Type B pancreatic cell (in vitro differentiated cells): Measurements from ENCODE around the gene RBM3. TPM values are rescaled to one million over a fixed set of nuclear protein-coding genes. Genes with fewer than 3 reads are reported as not detected.

Experiments
- DNase-seq: peaks from one replicate; pipeline ENCODE4 v3.0.0; 2021; ENCODE audit warnings: mixed read lengths; ENCODE audit not compliant: unreplicated experiment; ENCODE audit errors: extremely low spot score
- H3K27ac Mint-ChIP-seq: 2 replicates; pipeline ENCODE4 v1.8.0; 2021; ENCODE audit warnings: mild to moderate bottlenecking, mixed read lengths
- H3K27me3 Mint-ChIP-seq: 2 replicates; pipeline ENCODE4 v1.8.0; 2021; ENCODE audit warnings: mixed read lengths
- H3K36me3 Mint-ChIP-seq: 2 replicates; pipeline ENCODE4 v1.8.0; 2021; ENCODE audit warnings: mixed read lengths
- H3K4me1 Mint-ChIP-seq: one replicate; pipeline ENCODE4 v1.8.0; 2021; ENCODE audit warnings: mixed read lengths; ENCODE audit not compliant: unreplicated experiment
- H3K4me3 Mint-ChIP-seq: 2 replicates; pipeline ENCODE4 v1.8.0; 2021; ENCODE audit warnings: mild to moderate bottlenecking, mixed read lengths
- H3K9me3 Mint-ChIP-seq: 2 replicates; pipeline ENCODE4 v1.8.0; 2021; ENCODE audit warnings: mixed read lengths
- CTCF ChIP-seq: fragments of 200-600 bp; sonication (generic); conservative IDR thresholded peaks from 2 replicates; pipeline ENCODE4 v1.5.0; 2021; ENCODE audit warnings: antibody characterized with exemption, mild to moderate bottlenecking
- total RNA-seq: library from RNA; stranded (reverse); gene quantifications from 2 replicates; pipeline ENCODE4 v1.2.1, GENCODE V29; 2021; ENCODE audit warnings: low replicate concordance

The RBM3 gene
- total RNA-seq, 1 donor from 2014 or later = 131 TPM

- H3K27ac Mint-ChIP-seq = peak overlapping the region; percentile 100
- peak overlapping the region; percentile 98 for H3K4me3 Mint-ChIP-seq
- no peaks in the 10 kb centered on the region for H3K27me3 Mint-ChIP-seq
- H3K4me1 Mint-ChIP-seq = peaks cover 10% of the 10 kb centered on the region
- H3K36me3 Mint-ChIP-seq = peaks cover 9% of the 10 kb centered on the region
- no peak for DNase-seq
- peaks cover 4% of the 10 kb centered on the region for H3K9me3 Mint-ChIP-seq
- no peak for TF ChIP-seq CTCF
These were observed 24.3 kb downstream of the RBM3 start for GRCh38 chrX:48598614-48599013.

DNA sequence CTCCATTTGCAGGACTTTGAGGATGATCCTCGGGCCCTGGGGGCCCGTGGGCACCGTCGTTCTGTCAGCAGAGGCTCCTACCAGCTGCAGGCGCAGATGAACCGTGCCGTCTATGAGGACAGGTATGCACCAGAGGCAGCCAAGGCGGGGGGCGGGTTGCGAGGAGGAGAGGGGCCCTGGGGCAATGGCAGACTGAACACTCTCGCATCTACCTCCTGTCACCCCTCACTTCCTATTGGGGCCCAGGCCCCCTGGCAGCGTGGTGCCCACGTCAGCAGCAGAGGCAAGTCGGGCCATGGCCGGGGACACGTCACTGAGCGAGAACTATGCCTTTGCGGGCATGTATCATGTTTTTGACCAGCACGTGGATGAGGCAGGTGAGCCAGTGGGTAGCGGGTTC is 25.1 kb downstream of the RBM3 start:
- Mint-ChIP-seq H3K36me3 (peaks cover 9% of the 10 kb centered on the region), H3K27me3 (no peaks in the 10 kb centered on the region), H3K4me3 (no peak overlapping the region), H3K4me1 (peaks cover 10% of the 10 kb centered on the region), H3K9me3 (peaks cover 4% of the 10 kb centered on the region), H3K27ac (no peak overlapping the region)
- DNase-seq = no peak
- no peak for TF ChIP-seq CTCF

GRCh38 chrX:48600226-48600625 is 25.9 kb downstream of the RBM3 start:
- peaks cover 10% of the 10 kb centered on the region for H3K4me1 Mint-ChIP-seq
- no peak overlapping the region for H3K27ac Mint-ChIP-seq
- peaks cover 4% of the 10 kb centered on the region for H3K9me3 Mint-ChIP-seq
- H3K27me3 Mint-ChIP-seq = no peaks in the 10 kb centered on the region
- TF ChIP-seq CTCF = no peak
- peaks cover 11% of the 10 kb centered on the region for H3K36me3 Mint-ChIP-seq
- DNase-seq = no peak
- no peak overlapping the region for H3K4me3 Mint-ChIP-seq

DNA sequence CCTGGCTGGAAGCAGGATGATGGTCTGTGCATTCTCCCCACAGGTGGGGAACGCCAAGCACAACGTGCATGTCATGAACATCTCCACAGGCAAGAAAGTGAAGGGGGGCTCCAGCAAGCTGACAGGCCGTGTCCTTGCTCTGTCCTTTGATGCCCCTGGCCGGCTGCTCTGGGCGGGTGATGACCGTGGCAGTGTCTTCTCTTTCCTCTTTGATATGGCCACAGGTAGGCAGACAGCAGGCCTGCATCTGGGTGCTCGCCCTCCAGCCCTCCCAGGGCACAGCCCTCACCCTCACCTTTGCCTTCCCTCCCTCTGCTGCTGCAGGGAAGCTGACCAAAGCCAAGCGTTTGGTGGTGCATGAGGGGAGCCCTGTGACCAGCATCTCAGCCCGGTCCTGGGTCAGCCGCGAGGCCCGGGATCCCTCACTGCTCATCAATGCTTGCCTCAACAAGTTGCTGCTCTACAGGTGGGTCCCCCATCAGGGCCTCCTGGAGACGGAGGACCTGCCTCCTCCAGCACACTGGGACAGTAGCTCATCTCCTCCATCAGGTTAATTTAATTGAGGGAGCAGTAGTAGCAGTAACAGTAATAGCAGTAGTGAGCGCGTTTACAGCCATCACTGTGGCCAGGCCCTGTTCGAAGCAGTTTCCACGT is 27.6 kb downstream of the RBM3 start:
- no peak overlapping the region for H3K4me3 Mint-ChIP-seq
- no peaks in the 10 kb centered on the region for H3K27me3 Mint-ChIP-seq
- peaks cover 10% of the 10 kb centered on the region for H3K4me1 Mint-ChIP-seq
- DNase-seq = no peak
- H3K9me3 Mint-ChIP-seq = peaks cover 6% of the 10 kb centered on the region
- no peak for TF ChIP-seq CTCF
- H3K27ac Mint-ChIP-seq = no peak overlapping the region
- peaks cover 16% of the 10 kb centered on the region for H3K36me3 Mint-ChIP-seq

GRCh38 chrX:48604701-48605100 is 30.4 kb downstream of the RBM3 start:
- Mint-ChIP-seq H3K4me1 (no peaks in the 10 kb centered on the region), H3K4me3 (no peak overlapping the region), H3K36me3 (peaks cover 9% of the 10 kb centered on the region), H3K27ac (no peak overlapping the region), H3K27me3 (no peaks in the 10 kb centered on the region), H3K9me3 (peaks cover 4% of the 10 kb centered on the region)
- no peak for DNase-seq
- TF ChIP-seq CTCF = no peak
